HepG2 (cell line): ENCODE results near the gene PIP5K1C. TPM values are rescaled to one million over a fixed set of nuclear protein-coding genes. Genes with fewer than 3 reads are reported as not detected.

ENCODE experiments used
- ARID2 ChIP-seq: sonication (generic); formaldehyde crosslinking; IDR thresholded peaks from 2 replicates; pipeline ENCODE4 v1.8.1; 2022; ENCODE audit warnings: mild to moderate bottlenecking, missing genetic modification reagents, borderline replicate concordance
- ASH2L ChIP-seq: fragments of 300-600, 200-600 bp; sonication (generic); IDR thresholded peaks from 2 replicates; pipeline ENCODE4 v1.7.0; 2017; ENCODE audit warnings: low read depth, mild to moderate bottlenecking, moderate library complexity, mixed read lengths, low read length; ENCODE audit not compliant: insufficient read length
- CHD4 ChIP-seq: fragments of 200-600 bp; sonication (generic); IDR thresholded peaks from 2 replicates; pipeline ENCODE4 v1.7.0; 2017; ENCODE audit warnings: mild to moderate bottlenecking, low read length, borderline replicate concordance
- CREM ChIP-seq, 2 experiments: sonication (generic) in 1 of 2; formaldehyde crosslinking in 1 of 2; IDR thresholded peaks; 2 replicates each; pipeline versions ENCODE4 v1.4.0 to v1.6.1; 2016 to 2020; ENCODE audit warnings: antibody characterized with exemption in 1 of 2, mild to moderate bottlenecking in 1 of 2, missing genetic modification reagents in 1 of 2
- DPF2 ChIP-seq: sonication (generic); formaldehyde crosslinking; IDR thresholded peaks from 2 replicates; pipeline ENCODE4 v1.4.0; 2020; ENCODE audit warnings: mild to moderate bottlenecking, low read depth, missing genetic modification reagents, borderline replicate concordance
- GABPB1 ChIP-seq: IDR thresholded peaks from 2 replicates; pipeline ENCODE4 v1.6.1; 2016; ENCODE audit warnings: mild to moderate bottlenecking, missing genetic modification reagents, moderate library complexity, missing compliant biosample characterization
- MBD4 ChIP-seq: IDR thresholded peaks from 2 replicates; pipeline ENCODE4 v1.6.1; 2012; ENCODE audit warnings: low read length, inconsistent platforms, borderline replicate concordance
- NFRKB ChIP-seq: fragments of 450-650 bp; IDR thresholded peaks from 2 replicates; pipeline ENCODE4 v1.6.1; 2017
- NFYC ChIP-seq: IDR thresholded peaks from 2 replicates; pipeline ENCODE4 v1.6.1; 2016; ENCODE audit warnings: missing genetic modification reagents, missing compliant biosample characterization
- POLR2G ChIP-seq: fragments of 200-400 bp; formaldehyde crosslinking; IDR thresholded peaks from 2 replicates; pipeline ENCODE4 v1.6.1; 2018; ENCODE audit warnings: mild to moderate bottlenecking, low read depth, low read length, moderate library complexity
- SRY ChIP-seq: sonication (generic); formaldehyde crosslinking; IDR thresholded peaks from 2 replicates; pipeline ENCODE4 v1.8.0; 2022; ENCODE audit warnings: mild to moderate bottlenecking, missing genetic modification reagents
- STAG1 ChIP-seq: sonication (generic); formaldehyde crosslinking; IDR thresholded peaks from 2 replicates; pipeline ENCODE4 v1.4.0; 2020; ENCODE audit warnings: missing genetic modification reagents
- TBX2 ChIP-seq: sonication (generic); formaldehyde crosslinking; IDR thresholded peaks from 2 replicates; pipeline ENCODE4 v1.5.0; 2020; ENCODE audit warnings: missing genetic modification reagents, mild to moderate bottlenecking, borderline replicate concordance
- TCF12 ChIP-seq, 2 experiments: fragments of 450-650 bp in 1 of 2; sonication (generic) in 1 of 2; formaldehyde crosslinking in 1 of 2; IDR thresholded peaks; 2 replicates each; pipeline versions ENCODE4 v1.6.1 to v1.8.0; 2017 to 2022; ENCODE audit warnings: antibody characterized with exemption in 1 of 2, mild to moderate bottlenecking in 1 of 2, missing genetic modification reagents in 1 of 2, moderate library complexity in 1 of 2
- TEAD3 ChIP-seq: optimal IDR thresholded peaks from 2 replicates; pipeline ENCODE3; 2016; ENCODE audit warnings: borderline replicate concordance
- ZSCAN29 ChIP-seq: sonication (generic); formaldehyde crosslinking; conservative IDR thresholded peaks from 2 replicates; pipeline ENCODE4 v1.4.0; 2020; ENCODE audit warnings: mild to moderate bottlenecking, missing genetic modification reagents
- polyA plus RNA-seq, 8 experiments: library from polyadenylated mRNA; depleted of rRNA in 3 of 8; stranded (reverse) in 7 of 8; unstranded in 1 of 8; fragments of >200 nt; fragmentation: Illumina TruSeq in 4 of 8; extraction: Trizol in 4 of 8; gene quantifications; 2 replicates each; pipeline versions ENCODE4 v1.2.1 to v1.2.3, GENCODE V29; 2011 to 2016; ENCODE audit warnings: low read depth in 4 of 8, missing spikeins in 1 of 8, mixed read lengths in 1 of 8; ENCODE audit not compliant: insufficient read depth in 1 of 8
- total RNA-seq, 5 experiments: library from RNA; depleted of rRNA; stranded (reverse); fragments of >200 nt; fragmentation: Illumina TruSeq; extraction: Trizol; gene quantifications; 2 replicates each; pipeline ENCODE4 v1.2.3, GENCODE V29; 2016; ENCODE audit warnings: low read depth in 1 of 5
- TF ChIP-seq, protein P1 (sequence below): sonication (generic); formaldehyde crosslinking; IDR thresholded peaks from 2 replicates; pipeline ENCODE4 v1.5.0; 2020; ENCODE audit warnings: mild to moderate bottlenecking, missing genetic modification reagents, moderate library complexity
- TF ChIP-seq, protein P2 (sequence below): sonication (generic); formaldehyde crosslinking; IDR thresholded peaks from 2 replicates; pipeline ENCODE4 v1.8.0; 2022; ENCODE audit warnings: mild to moderate bottlenecking, missing genetic modification reagents
- TF ChIP-seq, protein P3 (sequence below): sonication (generic); formaldehyde crosslinking; IDR thresholded peaks from 2 replicates; pipeline ENCODE4 v1.4.0; 2020; ENCODE audit warnings: missing genetic modification reagents
- TF ChIP-seq, protein P4 (sequence below): IDR thresholded peaks from 2 replicates; pipeline ENCODE4 v1.6.1; 2016; ENCODE audit warnings: control low read depth
- TF ChIP-seq, protein P5 (sequence below): sonication (generic); formaldehyde crosslinking; IDR thresholded peaks from 2 replicates; pipeline ENCODE4 v1.5.0; 2020; ENCODE audit warnings: missing genetic modification reagents

Gene PIP5K1C
- total and polyA plus RNA-seq, 2 of the 13 experiments (the other 11 are each of a cell fraction or from before 2014, with no cell fraction given) = 3.6 to 4.3 TPM

DNA sequence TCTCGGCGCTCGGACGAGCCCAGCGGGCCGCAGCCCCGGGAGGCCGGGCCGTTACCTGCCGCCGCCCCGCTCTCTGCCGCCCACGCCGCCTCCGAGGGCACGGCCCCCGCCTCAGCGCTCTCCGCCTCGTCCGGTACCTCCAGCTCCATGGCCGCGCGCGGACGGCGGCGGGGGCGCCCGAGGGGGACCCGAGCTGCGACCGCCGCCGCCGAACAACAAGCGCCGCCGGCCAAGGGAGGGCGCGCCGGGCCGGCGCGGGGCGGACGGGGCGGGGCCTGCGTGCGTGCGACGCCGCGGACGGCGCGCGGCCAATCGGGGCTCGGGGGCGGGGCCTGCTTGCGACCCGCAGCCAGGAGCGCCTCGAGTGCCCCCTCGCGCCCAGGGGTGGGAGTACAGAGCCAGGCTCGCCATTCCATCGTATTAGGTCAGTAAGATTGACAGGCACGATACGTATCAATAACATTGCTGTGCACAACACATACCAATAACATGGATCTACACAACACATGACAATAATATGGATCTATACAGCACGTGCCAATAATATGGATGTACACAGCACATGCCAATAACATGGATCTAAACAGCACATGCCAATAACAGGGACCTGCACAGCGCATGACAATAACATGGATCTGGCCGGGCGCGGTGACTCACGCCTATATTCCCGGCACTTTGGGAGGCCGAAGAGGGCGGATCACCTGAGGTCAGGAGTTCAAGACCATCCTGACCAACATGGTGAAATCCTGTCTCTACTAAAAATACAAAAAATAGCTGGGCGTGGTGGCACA is at the start of gene PIP5K1C (continued):
- TF ChIP-seq, protein P1, sequence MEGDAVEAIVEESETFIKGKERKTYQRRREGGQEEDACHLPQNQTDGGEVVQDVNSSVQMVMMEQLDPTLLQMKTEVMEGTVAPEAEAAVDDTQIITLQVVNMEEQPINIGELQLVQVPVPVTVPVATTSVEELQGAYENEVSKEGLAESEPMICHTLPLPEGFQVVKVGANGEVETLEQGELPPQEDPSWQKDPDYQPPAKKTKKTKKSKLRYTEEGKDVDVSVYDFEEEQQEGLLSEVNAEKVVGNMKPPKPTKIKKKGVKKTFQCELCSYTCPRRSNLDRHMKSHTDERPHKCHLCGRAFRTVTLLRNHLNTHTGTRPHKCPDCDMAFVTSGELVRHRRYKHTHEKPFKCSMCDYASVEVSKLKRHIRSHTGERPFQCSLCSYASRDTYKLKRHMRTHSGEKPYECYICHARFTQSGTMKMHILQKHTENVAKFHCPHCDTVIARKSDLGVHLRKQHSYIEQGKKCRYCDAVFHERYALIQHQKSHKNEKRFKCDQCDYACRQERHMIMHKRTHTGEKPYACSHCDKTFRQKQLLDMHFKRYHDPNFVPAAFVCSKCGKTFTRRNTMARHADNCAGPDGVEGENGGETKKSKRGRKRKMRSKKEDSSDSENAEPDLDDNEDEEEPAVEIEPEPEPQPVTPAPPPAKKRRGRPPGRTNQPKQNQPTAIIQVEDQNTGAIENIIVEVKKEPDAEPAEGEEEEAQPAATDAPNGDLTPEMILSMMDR (CRISPR knock-in tag) = peak; percentile 82
- TF ChIP-seq TCF12 (IDR thresholded peaks at IDR 0.05) = no peak
- TF ChIP-seq TCF12 (CRISPR knock-in tag; IDR thresholded peaks at IDR 0.05) = no peak
- peak; percentile 63 for TF ChIP-seq NFYC (CRISPR knock-in tag)
- TF ChIP-seq MBD4 = no peak
- TF ChIP-seq SRY (CRISPR knock-in tag) = no peak
- TF ChIP-seq, protein P2, sequence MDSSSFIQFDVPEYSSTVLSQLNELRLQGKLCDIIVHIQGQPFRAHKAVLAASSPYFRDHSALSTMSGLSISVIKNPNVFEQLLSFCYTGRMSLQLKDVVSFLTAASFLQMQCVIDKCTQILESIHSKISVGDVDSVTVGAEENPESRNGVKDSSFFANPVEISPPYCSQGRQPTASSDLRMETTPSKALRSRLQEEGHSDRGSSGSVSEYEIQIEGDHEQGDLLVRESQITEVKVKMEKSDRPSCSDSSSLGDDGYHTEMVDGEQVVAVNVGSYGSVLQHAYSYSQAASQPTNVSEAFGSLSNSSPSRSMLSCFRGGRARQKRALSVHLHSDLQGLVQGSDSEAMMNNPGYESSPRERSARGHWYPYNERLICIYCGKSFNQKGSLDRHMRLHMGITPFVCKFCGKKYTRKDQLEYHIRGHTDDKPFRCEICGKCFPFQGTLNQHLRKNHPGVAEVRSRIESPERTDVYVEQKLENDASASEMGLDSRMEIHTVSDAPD (CRISPR knock-in tag) = no peak
- no peak for TF ChIP-seq ARID2 (CRISPR knock-in tag)
- TF ChIP-seq, protein P3, sequence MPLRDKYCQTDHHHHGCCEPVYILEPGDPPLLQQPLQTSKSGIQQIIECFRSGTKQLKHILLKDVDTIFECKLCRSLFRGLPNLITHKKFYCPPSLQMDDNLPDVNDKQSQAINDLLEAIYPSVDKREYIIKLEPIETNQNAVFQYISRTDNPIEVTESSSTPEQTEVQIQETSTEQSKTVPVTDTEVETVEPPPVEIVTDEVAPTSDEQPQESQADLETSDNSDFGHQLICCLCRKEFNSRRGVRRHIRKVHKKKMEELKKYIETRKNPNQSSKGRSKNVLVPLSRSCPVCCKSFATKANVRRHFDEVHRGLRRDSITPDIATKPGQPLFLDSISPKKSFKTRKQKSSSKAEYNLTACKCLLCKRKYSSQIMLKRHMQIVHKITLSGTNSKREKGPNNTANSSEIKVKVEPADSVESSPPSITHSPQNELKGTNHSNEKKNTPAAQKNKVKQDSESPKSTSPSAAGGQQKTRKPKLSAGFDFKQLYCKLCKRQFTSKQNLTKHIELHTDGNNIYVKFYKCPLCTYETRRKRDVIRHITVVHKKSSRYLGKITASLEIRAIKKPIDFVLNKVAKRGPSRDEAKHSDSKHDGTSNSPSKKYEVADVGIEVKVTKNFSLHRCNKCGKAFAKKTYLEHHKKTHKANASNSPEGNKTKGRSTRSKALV (CRISPR knock-in tag) = no peak
- no peak for TF ChIP-seq ZSCAN29 (CRISPR knock-in tag)
- TF ChIP-seq, protein P4, sequence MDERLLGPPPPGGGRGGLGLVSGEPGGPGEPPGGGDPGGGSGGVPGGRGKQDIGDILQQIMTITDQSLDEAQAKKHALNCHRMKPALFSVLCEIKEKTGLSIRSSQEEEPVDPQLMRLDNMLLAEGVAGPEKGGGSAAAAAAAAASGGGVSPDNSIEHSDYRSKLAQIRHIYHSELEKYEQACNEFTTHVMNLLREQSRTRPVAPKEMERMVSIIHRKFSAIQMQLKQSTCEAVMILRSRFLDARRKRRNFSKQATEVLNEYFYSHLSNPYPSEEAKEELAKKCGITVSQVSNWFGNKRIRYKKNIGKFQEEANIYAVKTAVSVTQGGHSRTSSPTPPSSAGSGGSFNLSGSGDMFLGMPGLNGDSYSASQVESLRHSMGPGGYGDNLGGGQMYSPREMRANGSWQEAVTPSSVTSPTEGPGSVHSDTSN = peak; percentile 65
- TF ChIP-seq STAG1 = peak; percentile 43
- TF ChIP-seq, protein P5, sequence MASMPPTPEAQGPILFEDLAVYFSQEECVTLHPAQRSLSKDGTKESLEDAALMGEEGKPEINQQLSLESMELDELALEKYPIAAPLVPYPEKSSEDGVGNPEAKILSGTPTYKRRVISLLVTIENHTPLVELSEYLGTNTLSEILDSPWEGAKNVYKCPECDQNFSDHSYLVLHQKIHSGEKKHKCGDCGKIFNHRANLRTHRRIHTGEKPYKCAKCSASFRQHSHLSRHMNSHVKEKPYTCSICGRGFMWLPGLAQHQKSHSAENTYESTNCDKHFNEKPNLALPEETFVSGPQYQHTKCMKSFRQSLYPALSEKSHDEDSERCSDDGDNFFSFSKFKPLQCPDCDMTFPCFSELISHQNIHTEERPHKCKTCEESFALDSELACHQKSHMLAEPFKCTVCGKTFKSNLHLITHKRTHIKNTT (CRISPR knock-in tag) = no peak
- TF ChIP-seq GABPB1 = 0 out of 2 replicates have a peak, but pooled peaks have one; percentile 18
- TF ChIP-seq NFRKB = no peak
- no peak for TF ChIP-seq ASH2L
- peak; percentile 37; the same call in 1 of the 2 replicates for TF ChIP-seq CHD4
- TF ChIP-seq POLR2G = peak; percentile 36; the same call in 1 of the 2 replicates
- TF ChIP-seq TEAD3 (CRISPR knock-in tag) = peak; percentile 34
- TF ChIP-seq TBX2 = peak; percentile 49; the same call in 1 of the 2 replicates
- no peak for TF ChIP-seq DPF2 (CRISPR knock-in tag)
- TF ChIP-seq CREM (IDR thresholded peaks at IDR 0.05) = 0 out of 2 replicates have a peak, but pooled peaks have one; percentile 13
- no peak for TF ChIP-seq CREM (CRISPR knock-in tag; IDR thresholded peaks at IDR 0.05)
